MM.1S (cell line): ENCODE measurements around the gene PLCB2.

ENCODE experiments used
- DNase-seq: peaks from one replicate; pipeline ENCODE4 v3.0.0-alpha.2; 2015
- H2AFZ ChIP-seq: fragments of 300-600 bp; sonication (generic); 2 replicates; pipeline ENCODE4 v1.6.0; 2016; ENCODE audit warnings: antibody characterized with exemption, low read length
- H3F3A ChIP-seq: fragments of 300-600 bp; sonication (generic); 2 replicates; pipeline ENCODE4 v1.6.1; 2016; ENCODE audit warnings: mild to moderate bottlenecking, antibody characterized with exemption, low read length, moderate library complexity, mixed read lengths; ENCODE audit not compliant: insufficient read depth
- H3K27ac ChIP-seq: fragments of 300-600 bp; sonication (generic); 2 replicates; pipeline ENCODE4 v1.5.1; 2016; ENCODE audit warnings: mild to moderate bottlenecking, low read length
- H3K27me3 ChIP-seq: fragments of 300-600 bp; sonication (generic); replicated peaks from 2 replicates; pipeline ENCODE4 v1.6.0; 2016; ENCODE audit warnings: low read length; ENCODE audit not compliant: insufficient read depth
- H3K36me3 ChIP-seq: fragments of 300-600 bp; sonication (generic); replicated peaks from 2 replicates; pipeline ENCODE4 v1.6.1; 2016; ENCODE audit warnings: mild to moderate bottlenecking, low read length, mixed read lengths; ENCODE audit not compliant: insufficient read depth
- H3K4me1 ChIP-seq: fragments of 300-600 bp; sonication (generic); 2 replicates; pipeline ENCODE4 v1.6.1; 2016; ENCODE audit warnings: low read length, mixed read lengths
- H3K4me2 ChIP-seq: fragments of 300-600 bp; sonication (generic); 2 replicates; pipeline ENCODE4 v1.6.0; 2016; ENCODE audit warnings: low read depth, low read length
- H3K4me3 ChIP-seq: fragments of 300-600 bp; sonication (generic); 2 replicates; pipeline ENCODE4 v1.5.1; 2016; ENCODE audit warnings: low read length, mixed read lengths
- H3K79me2 ChIP-seq: fragments of 300-600 bp; sonication (generic); 2 replicates; pipeline ENCODE4 v1.6.1; 2016; ENCODE audit warnings: mixed run types, low read length, mixed read lengths
- H3K9ac ChIP-seq: fragments of 300-600 bp; sonication (generic); 2 replicates; pipeline ENCODE4 v1.6.1; 2016; ENCODE audit warnings: low read length, mixed read lengths
- H3K9me2 ChIP-seq: fragments of 300-600 bp; sonication (generic); replicated peaks from 2 replicates; pipeline ENCODE4 v1.6.1; 2016; ENCODE audit warnings: mild to moderate bottlenecking, low read length, mixed read lengths; ENCODE audit not compliant: insufficient read depth
- H3K9me3 ChIP-seq: fragments of 300-600 bp; sonication (generic); replicated peaks from 2 replicates; pipeline ENCODE4 v1.6.1; 2016; ENCODE audit warnings: mild to moderate bottlenecking, low read length, mixed read lengths; ENCODE audit not compliant: insufficient read depth
- H4K20me1 ChIP-seq: fragments of 300-600 bp; sonication (generic); 2 replicates; pipeline ENCODE4 v1.6.1; 2016; ENCODE audit warnings: mild to moderate bottlenecking, low read length, moderate library complexity, mixed read lengths; ENCODE audit not compliant: insufficient read depth
- EZH2 ChIP-seq: fragments of 300-600 bp; sonication (generic); optimal IDR thresholded peaks from 2 replicates; pipeline ENCODE3; 2017; ENCODE audit warnings: low read depth, mild to moderate bottlenecking, antibody characterized with exemption, low read length, mixed read lengths
- EZH2phosphoT487 ChIP-seq: fragments of 300-600 bp; sonication (generic); IDR thresholded peaks from 2 replicates; pipeline ENCODE4 v1.6.1; 2018; ENCODE audit warnings: antibody characterized with exemption, low read length
- TF ChIP-seq, protein P1 (sequence below): fragments of 300-600 bp; sonication (generic); IDR thresholded peaks from 2 replicates; pipeline ENCODE4 v1.5.1; 2016; ENCODE audit warnings: antibody characterized with exemption, low read length, mixed read lengths

Gene PLCB2

DNA sequence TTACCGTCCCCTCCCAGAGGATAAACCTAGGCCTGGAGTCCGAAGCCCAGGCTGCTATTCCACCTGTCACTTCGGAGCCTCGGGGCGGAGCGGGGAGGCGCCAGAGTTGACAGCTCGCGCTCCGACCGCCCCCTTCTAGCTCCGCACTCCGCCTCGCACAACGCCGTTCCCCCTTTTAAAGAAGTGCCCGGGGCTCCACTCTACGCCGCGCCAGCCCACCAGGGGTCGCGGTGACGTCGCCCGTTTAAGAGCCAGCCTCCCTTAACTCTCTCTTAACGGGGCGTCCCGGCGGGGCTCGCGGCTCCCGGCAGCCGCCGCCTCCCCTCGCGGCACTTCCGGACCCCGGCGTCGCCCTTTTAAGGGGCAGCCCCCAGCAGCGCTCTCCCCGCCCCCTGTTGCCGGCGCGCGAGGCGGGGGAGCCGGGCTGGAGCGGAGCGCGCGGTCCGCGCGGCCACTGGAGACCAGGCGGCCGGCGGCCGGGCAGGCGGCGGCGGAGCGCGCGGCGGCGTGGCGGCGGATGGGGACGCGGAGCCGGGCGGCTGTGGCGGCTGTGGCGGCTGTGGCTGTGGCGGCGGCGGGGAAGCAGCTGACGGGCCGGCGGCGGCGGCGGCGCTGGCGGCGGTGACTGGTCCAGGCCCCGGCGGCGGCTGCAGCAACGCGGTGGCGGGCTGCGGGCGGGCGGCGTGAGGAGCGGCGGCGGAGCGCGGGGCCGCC, 15.7 kb upstream of the PLCB2 start, which contains the start of gene INAFM2:
Gene INAFM2, plus strand, starts transcription at position 454 of the 714 bp plus-strand sequence. CDS start 364 bp downstream, outside the sequence.
- Histone ChIP-seq H3K9me3 (no peaks in the 10 kb centered on the region), H3K36me3 (no peaks in the 10 kb centered on the region), H3K9ac (peak within 1 kb of the TSS; percentile 61; the same call in 1 of the 2 replicates), H3K9me2 (no peaks in the 10 kb centered on the region), H3F3A (peaks cover 26% of the 10 kb centered on the region), H2AFZ (peak within 1 kb of the TSS; percentile 61; the same call in 1 of the 2 replicates), H3K4me2 (peak within 1 kb of the TSS; percentile 92), H3K4me1 (peaks cover 43% of the 10 kb centered on the region), H3K27ac (no peak within 1 kb of the TSS), H3K79me2 (peaks cover 29% of the 10 kb centered on the region), H3K27me3 (no peaks in the 10 kb centered on the region), H3K4me3 (peak within 1 kb of the TSS; percentile 74), H4K20me1 (no peaks in the 10 kb centered on the region)
- peak; percentile 98 for DNase-seq
- no peak for TF ChIP-seq EZH2phosphoT487
- TF ChIP-seq EZH2: no peak
- TF ChIP-seq, protein P1, sequence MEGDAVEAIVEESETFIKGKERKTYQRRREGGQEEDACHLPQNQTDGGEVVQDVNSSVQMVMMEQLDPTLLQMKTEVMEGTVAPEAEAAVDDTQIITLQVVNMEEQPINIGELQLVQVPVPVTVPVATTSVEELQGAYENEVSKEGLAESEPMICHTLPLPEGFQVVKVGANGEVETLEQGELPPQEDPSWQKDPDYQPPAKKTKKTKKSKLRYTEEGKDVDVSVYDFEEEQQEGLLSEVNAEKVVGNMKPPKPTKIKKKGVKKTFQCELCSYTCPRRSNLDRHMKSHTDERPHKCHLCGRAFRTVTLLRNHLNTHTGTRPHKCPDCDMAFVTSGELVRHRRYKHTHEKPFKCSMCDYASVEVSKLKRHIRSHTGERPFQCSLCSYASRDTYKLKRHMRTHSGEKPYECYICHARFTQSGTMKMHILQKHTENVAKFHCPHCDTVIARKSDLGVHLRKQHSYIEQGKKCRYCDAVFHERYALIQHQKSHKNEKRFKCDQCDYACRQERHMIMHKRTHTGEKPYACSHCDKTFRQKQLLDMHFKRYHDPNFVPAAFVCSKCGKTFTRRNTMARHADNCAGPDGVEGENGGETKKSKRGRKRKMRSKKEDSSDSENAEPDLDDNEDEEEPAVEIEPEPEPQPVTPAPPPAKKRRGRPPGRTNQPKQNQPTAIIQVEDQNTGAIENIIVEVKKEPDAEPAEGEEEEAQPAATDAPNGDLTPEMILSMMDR: peak; percentile 37

DNA sequence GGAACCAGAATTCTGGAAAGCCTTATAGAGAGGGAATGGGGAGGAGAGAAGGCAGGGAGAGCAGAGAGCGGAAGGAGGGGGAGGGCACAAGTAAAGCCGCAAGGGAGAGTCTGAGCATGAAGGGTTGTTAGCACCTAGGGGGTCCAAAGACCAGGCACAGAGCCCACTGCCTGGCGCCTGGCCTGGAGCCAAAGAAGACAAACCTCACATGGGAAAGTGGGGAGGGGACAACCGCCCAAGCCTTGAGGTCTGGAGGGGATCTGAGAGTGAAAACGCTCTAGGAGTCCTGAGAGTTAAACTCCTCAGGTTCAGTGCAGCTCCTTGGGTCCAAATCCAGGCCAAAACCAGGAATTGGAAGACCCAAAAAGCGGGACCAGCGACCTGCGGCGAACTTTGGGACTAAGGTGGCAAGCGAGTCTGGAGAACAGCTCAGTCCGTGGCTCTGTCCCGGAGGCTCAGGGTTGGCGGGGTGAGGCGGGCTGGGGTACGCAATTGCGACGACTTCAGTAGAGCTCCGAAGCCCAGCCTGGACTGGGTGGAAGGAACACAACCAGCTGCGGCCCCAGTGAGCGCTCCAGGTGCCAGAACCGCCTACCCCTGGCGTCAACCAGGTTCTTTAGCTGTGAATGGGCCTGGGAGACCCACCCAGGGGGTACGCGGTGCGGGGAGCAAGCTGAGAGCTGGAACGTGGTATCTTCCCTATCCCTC, 14.9 kb upstream of the PLCB2 start:
- H4K20me1 ChIP-seq: no peaks in the 10 kb centered on the region
- peak overlapping the region; percentile 92 for H3K4me2 ChIP-seq
- H3K4me1 ChIP-seq: peaks cover 39% of the 10 kb centered on the region
- H2AFZ ChIP-seq: peak overlapping the region; percentile 61; the same call in 1 of the 2 replicates
- peak overlapping the region; percentile 48 for H3K4me3 ChIP-seq
- no peaks in the 10 kb centered on the region for H3K27me3 ChIP-seq
- H3K36me3 ChIP-seq: no peaks in the 10 kb centered on the region
- H3K9ac ChIP-seq: no peak overlapping the region
- no peak overlapping the region for H3K27ac ChIP-seq
- DNase-seq: no peak
- TF ChIP-seq EZH2phosphoT487: no peak
- no peak for TF ChIP-seq EZH2
- TF ChIP-seq, protein P1: no peak
- peaks cover 19% of the 10 kb centered on the region for H3F3A ChIP-seq
- H3K79me2 ChIP-seq: peaks cover 29% of the 10 kb centered on the region
- H3K9me2 ChIP-seq: no peaks in the 10 kb centered on the region
- no peaks in the 10 kb centered on the region for H3K9me3 ChIP-seq

DNA sequence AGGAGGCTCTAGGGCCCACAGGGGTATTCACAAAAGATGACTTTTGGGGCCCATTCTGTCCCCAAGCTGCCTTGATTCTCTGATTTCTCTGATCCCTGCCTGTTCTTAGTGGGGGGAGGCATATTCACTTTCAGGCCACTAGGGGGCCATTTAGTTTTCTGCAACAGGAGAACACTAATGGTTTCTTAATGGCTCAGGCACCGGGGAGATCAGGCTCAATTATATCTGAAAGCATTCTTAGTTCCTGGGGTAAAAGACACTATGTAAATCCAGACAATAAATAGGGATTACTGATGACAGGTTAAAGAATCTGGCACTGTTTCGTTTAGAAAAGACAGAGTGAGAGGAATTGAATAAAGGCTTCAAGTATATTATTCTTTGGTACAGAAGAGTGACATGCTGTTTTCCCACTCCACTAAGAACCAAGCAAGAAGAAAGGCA, 13.2 kb upstream of the PLCB2 start:
- peaks cover 1% of the 10 kb centered on the region; the same call in 1 of the 2 replicates for H3F3A ChIP-seq
- no peak for TF ChIP-seq EZH2
- TF ChIP-seq EZH2phosphoT487: no peak
- TF ChIP-seq, protein P1: peak; percentile 91
- H2AFZ ChIP-seq: no peak overlapping the region
- peaks cover 17% of the 10 kb centered on the region for H3K79me2 ChIP-seq
- no peaks in the 10 kb centered on the region for H3K27me3 ChIP-seq
- no peak overlapping the region for H3K9ac ChIP-seq
- no peak overlapping the region for H3K27ac ChIP-seq
- H4K20me1 ChIP-seq: no peaks in the 10 kb centered on the region
- no peaks in the 10 kb centered on the region for H3K9me3 ChIP-seq
- no peak overlapping the region for H3K4me2 ChIP-seq
- H3K4me1 ChIP-seq: peaks cover 21% of the 10 kb centered on the region
- H3K4me3 ChIP-seq: no peak overlapping the region
- H3K9me2 ChIP-seq: no peaks in the 10 kb centered on the region
- peak; percentile 84 for DNase-seq
- no peaks in the 10 kb centered on the region for H3K36me3 ChIP-seq
